Activated CD4-positive, alpha-beta T cell treated with anti-CD3 and anti-CD28 coated beads, Interleukin-10, Interleukin-2, amounts not matched to agents 100 ng/mL and 50 ng/mL, durations not matched to agents 16 hours and 8 hours (primary cell): ENCODE results near the gene TEAD4.

Source experiments
- DNase-seq: peaks from one replicate; pipeline ENCODE4 v3.0.0-alpha.2; 2020

The TEAD4 gene

GRCh38 chr12:2959192-2959504 is at the start of gene TEAD4:
TSS of gene TEAD4 (plus strand) at chr12:2959397.
- no peak for DNase-seq

- no peak for DNase-seq
These were observed 47.0 kb upstream of the TEAD4 start for GRCh38 chr12:2912216-2912575.

GRCh38 chr12:2919249-2919648 is 39.9 kb upstream of the TEAD4 start:
- DNase-seq: no peak

- no peak for DNase-seq
These were observed 36.9 kb upstream of the TEAD4 start for GRCh38 chr12:2922329-2922728.

GRCh38 chr12:2923057-2923456 is 36.1 kb upstream of the TEAD4 start:
- no peak for DNase-seq

GRCh38 chr12:2924019-2924418 is 35.2 kb upstream of the TEAD4 start:
- no peak for DNase-seq

GRCh38 chr12:2925322-2925995 is 33.7 kb upstream of the TEAD4 start:
- DNase-seq: peak; percentile 20

GRCh38 chr12:2930865-2931264 is 28.3 kb upstream of the TEAD4 start:
- DNase-seq: no peak

- no peak for DNase-seq
These were observed 25.6 kb upstream of the TEAD4 start for GRCh38 chr12:2933586-2933985.

- DNase-seq: no peak
These were observed 24.8 kb upstream of the TEAD4 start for GRCh38 chr12:2934371-2934770.

GRCh38 chr12:2936301-2936700 is 22.9 kb upstream of the TEAD4 start:
- DNase-seq: no peak

- DNase-seq: no peak
These were observed 21.7 kb upstream of the TEAD4 start for GRCh38 chr12:2937500-2937899.

- no peak for DNase-seq
These were observed 20.0 kb upstream of the TEAD4 start for GRCh38 chr12:2939191-2939590.

- no peak for DNase-seq
These were observed 18.6 kb upstream of the TEAD4 start for GRCh38 chr12:2940564-2940963.

- DNase-seq: no peak
These were observed 17.7 kb upstream of the TEAD4 start for GRCh38 chr12:2941524-2941923.

- DNase-seq: peak; percentile 52
These were observed 14.7 kb upstream of the TEAD4 start for GRCh38 chr12:2944401-2945047.

- DNase-seq: no peak
These were observed 9.8 kb upstream of the TEAD4 start for GRCh38 chr12:2949411-2949810.

GRCh38 chr12:2955888-2956287 is 3.3 kb upstream of the TEAD4 start:
- DNase-seq: no peak

- DNase-seq: no peak
These were observed 1.3 kb upstream of the TEAD4 start for GRCh38 chr12:2957816-2958431.

GRCh38 chr12:2958432-2959191 is 585 bp upstream of the TEAD4 start:
- DNase-seq: no peak

- no peak for DNase-seq
These were observed 550 bp downstream of the TEAD4 start for GRCh38 chr12:2959505-2960389.

GRCh38 chr12:2960390-2960956 is 1.3 kb downstream of the TEAD4 start:
- DNase-seq: peak; percentile 13
